Stimulated activated CD4-positive, alpha-beta T cell treated with anti-CD3 and anti-CD28 coated beads, Interleukin-2, amount 100 ng/mL, for 4 hours (primary cell): ENCODE data around the gene NUP58.

Experiments used
- DNase-seq: peaks from one replicate; pipeline ENCODE4 v3.0.0-alpha.2; 2020; ENCODE audit warnings: low read depth

Gene NUP58

DNA sequence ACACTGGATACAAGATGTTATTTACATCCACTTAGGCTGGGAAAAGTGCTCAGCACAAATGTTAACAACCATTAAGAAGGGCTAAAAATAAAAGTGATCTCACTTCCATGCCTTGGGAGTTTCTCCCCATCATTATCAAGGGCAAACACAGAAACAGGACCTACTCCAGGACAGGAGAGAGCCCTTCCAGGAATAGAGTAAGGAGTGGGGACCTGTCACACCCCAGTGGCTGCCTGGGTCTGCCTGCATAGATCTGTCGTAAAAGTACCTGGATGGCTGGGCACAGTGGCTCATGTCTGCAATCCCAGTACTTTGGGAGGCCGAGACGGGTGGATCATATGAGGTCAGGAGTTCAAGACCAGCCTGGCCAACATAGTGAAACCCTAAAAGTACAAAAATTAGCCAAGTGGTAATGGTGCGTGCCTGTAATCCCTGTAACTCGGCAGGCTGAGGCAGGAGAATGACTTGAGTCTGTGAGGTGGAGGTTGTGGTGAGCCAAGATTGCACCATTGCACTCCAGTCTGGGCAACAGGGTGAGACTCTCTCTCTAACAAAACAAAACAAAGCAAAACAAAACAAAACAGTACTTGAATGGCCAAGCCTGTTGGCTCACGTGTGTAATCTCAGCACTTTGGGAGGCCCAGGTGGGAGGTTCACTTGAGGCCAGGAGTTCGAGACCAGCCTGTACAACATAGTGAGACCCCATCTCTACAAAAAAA, 76.0 kb downstream of the NUP58 start:
- DNase-seq, result no peak

DNA sequence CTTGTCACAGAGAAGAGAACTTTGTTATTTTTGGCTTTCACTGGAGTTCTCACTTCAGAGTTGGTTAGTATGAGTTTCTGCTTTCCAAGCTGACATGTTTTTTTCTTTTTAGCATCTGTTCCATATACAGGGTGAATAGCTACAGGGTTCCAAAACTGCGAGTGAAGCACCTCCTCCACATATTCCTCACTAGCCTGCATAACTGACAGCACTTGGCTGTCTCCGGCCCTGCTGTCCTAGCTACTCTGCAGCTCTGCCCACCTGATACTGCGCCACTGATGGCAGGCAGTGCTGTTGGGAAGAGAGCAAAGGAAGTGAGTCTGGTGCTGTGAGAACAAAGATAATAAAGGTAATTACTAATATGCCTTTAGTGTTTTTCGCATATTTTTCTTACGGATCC, 77.1 kb downstream of the NUP58 start:
- no peak for DNase-seq

DNA sequence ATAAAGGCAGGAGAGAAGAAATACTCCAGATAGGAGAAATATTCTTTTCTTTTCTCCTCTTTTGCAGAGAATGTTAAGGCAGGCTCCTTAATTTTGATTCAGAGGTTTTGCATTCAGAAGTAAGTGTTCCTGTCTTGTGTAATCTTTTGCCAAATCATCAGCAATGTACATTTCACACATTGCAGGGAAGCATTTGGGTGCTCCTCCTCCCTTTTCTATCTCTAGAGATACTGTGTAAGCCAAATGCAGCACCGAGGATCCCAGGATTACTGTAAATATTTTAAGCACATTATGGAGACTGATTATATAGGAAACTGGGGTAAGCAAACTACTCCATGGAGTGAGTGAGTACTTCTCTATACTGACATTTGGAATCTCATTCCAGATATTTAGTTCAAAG, 77.6 kb downstream of the NUP58 start:
- no peak for DNase-seq

DNA sequence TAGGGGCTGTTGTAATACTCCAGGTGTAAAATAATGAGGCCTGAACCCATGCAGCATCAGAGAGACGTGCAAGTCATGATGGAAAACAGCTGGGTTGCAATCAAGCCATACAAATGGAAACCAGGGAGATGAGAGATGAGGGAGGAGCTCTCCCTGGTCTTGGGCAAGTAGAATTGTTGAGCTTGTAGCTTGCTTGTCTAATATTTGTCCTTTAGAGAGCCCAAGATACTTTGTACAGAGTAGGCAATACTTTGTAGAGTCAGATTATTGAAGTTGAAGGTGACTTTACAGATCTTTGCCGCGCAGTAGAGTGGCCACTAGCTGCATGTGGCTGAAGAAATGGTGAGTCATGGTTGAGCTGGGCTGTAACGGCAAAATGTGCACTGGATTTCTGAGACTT, 78.7 kb downstream of the NUP58 start:
- no peak for DNase-seq

DNA sequence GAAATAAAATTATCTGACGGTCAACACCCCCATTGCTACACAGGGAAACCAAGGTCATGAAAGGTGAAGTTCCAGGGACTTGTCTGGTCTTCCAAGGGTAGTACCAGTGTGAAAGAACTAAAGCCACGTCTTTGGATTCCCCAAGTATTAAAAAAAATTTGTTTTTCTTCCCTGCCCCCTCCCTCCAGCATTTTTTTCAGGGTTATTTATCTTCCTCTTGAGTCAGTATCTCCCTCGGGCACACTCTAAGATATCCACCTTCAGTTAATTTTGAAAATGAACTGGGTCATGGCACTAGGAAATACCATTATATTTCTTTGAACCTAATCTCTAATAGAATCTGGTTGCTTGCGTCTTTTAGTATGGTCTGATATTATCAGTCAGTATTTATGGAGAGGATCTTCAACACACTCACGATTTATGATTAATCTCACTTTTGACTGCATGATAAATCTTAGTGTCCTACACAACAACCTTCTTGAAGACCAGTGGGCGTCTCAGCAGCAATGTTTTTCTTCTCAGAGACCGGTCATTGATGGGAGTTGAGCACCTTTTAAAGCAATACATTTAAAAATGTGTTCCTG, 79.4 kb downstream of the NUP58 start:
- no peak for DNase-seq

DNA sequence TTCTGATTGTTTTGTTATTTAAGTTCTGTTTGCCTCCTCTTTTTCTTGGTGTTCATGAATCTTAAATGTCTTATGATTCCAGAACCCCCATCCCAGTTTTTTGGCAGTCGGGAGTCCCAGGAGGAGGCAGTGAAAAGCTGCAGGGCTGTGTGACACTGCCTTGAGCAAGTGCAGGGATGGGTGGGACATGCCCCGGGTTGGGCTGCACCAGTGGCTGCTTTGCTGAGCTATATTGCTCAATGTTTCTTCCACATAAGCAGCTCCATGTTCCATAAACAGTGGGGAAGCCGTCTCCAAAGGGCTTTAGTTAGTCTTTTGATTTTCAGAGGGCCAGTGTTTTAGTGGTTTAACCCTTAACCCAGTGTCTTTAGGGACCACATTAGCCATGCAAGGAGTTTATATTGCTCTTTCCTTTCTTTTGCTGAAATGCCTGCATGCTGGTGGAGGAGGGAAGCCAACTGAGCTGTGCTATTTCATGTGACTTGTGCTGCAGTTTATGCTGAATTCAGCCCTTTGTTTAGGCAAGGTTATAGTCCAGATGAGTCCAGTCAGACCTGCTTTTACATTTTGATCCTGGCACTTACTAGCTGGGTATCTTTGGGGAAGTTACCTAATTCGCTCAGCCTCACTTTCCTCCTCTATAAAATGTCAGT, 83.5 kb downstream of the NUP58 start:
- no peak for DNase-seq

DNA sequence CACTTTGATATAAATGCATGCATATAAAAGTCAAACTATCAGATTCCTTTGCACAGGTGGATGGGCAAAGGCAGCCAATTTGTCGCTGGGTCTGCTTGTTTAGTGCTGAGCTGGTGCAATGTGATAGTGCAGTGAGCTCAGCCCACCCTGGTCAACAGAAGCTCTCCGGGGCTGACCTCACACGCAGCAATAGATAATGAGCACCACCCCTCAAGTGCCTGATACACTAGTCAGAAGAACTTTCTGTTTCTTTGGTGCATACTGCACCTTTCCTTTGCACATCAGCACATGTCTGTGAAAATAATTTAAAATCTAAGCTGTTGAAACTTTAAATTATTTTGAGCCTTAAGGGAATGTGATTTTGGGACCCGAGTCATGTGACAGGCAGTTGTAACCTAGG, 90.5 kb downstream of the NUP58 start:
- no peak for DNase-seq
